Subcutaneous adipose tissue (tissue), 4 donors: ENCODE results near the gene SLC6A17. TPM values are rescaled to one million over a fixed set of nuclear protein-coding genes. Genes with fewer than 3 reads are reported as not detected.

ENCODE experiments used
- CTCF ChIP-seq: fragments of 450-650 bp; IDR thresholded peaks from one replicate; pipeline ENCODE4 v1.5.1; 2016; ENCODE audit warnings: low read depth, mild to moderate bottlenecking, control low read depth, antibody characterized with exemption, moderate library complexity
- total RNA-seq, 4 donors: library from RNA; depleted of rRNA; stranded (reverse); fragments of >200 nt; gene quantifications; one replicate each; pipeline ENCODE4 v1.1.0, GENCODE V29; 2016

SLC6A17 gene
- total RNA-seq, 4 donors from 2014 or later: under 0.01 TPM; not detected in 3

- TF ChIP-seq CTCF: no peak
Observed at GRCh38 chr1:110215621-110216515, 65.6 kb downstream of the SLC6A17 start.

- TF ChIP-seq CTCF: no peak
Observed at GRCh38 chr1:110216844-110217444, 66.7 kb downstream of the SLC6A17 start.

- no peak for TF ChIP-seq CTCF
Observed at GRCh38 chr1:110218137-110218536, 67.8 kb downstream of the SLC6A17 start.

GRCh38 chr1:110218739-110219138 lies 68.4 kb downstream of the SLC6A17 start:
- TF ChIP-seq CTCF: no peak

- no peak for TF ChIP-seq CTCF
Observed at GRCh38 chr1:110220324-110220723, 70.0 kb downstream of the SLC6A17 start.

- no peak for TF ChIP-seq CTCF
Observed at GRCh38 chr1:110221119-110221518, 70.8 kb downstream of the SLC6A17 start.

GRCh38 chr1:110223127-110223526 lies 72.8 kb downstream of the SLC6A17 start:
- TF ChIP-seq CTCF: no peak
